KOPT-K1 (cell line): ENCODE results near the gene RANBP3.
"Not testable (repeated sequence)": the region's sequence is repeated elsewhere in the genome, so short reads cannot be mapped to it uniquely, and the experiment has no call there.

Experiments
- H3K27ac ChIP-seq: fragments of 200-600 bp; sonication (generic); 2 replicates; pipeline ENCODE4 v1.5.1; 2016; ENCODE audit warnings: antibody characterized with exemption, mild to moderate bottlenecking, low read depth, low read length; ENCODE audit not compliant: poor library complexity, severe bottlenecking
- H3K36me3 ChIP-seq: fragments of 200-600 bp; sonication (generic); 2 replicates; pipeline ENCODE4 v1.5.1; 2017; ENCODE audit warnings: antibody characterized with exemption, mild to moderate bottlenecking, low read length, moderate library complexity; ENCODE audit not compliant: insufficient read depth
- H3K9me3 ChIP-seq: fragments of 200-600 bp; sonication (generic); 2 replicates; pipeline ENCODE4 v1.5.1; 2017; ENCODE audit warnings: antibody characterized with exemption, low read length, mild to moderate bottlenecking; ENCODE audit not compliant: insufficient read depth, poor library complexity, severe bottlenecking

The RANBP3 gene

DNA sequence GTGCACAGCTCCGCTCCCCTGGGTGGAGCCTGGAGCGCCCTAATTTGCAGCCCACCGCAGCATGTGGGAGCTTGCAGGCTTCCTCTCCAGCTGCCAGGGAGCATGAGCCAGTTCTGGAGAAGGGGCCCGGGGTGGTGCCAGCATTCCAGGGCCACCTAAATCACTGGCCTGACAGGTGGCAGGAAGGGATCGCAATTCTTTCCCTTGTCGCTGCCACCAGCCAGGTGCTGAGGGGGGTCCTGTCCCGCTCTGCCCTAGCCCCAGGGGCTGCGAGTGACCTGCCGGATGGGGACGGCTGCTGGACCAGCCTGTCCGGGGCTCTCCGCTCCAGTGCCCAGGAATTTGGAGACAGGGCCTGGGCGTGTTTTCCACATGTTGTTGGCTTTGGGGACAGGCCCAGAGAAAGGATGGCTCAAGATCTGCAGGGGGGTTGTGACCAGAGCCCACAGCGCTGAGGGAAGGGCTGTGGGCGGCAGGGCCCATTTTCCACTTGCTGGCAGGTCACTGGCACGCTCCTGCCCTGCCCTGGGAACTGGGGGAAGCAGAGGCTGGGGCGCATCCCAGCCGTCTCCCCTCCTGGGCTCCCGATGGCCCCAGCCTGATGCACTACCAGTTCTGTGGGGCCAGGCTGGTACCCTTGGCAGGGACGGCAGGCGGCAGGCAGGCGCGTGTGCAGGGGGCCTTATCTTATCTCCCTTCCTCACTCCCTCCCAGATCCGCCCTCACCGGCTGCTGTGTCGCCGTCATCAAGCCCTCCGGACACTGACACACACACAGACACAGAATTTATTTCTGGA, 83.8 kb downstream of the RANBP3 start:
- Histone ChIP-seq H3K27ac (no peak overlapping the region), H3K36me3 (peaks cover 32% of the 10 kb centered on the region; the same call in 1 of the 2 replicates), H3K9me3 (no peaks in the 10 kb centered on the region)

DNA sequence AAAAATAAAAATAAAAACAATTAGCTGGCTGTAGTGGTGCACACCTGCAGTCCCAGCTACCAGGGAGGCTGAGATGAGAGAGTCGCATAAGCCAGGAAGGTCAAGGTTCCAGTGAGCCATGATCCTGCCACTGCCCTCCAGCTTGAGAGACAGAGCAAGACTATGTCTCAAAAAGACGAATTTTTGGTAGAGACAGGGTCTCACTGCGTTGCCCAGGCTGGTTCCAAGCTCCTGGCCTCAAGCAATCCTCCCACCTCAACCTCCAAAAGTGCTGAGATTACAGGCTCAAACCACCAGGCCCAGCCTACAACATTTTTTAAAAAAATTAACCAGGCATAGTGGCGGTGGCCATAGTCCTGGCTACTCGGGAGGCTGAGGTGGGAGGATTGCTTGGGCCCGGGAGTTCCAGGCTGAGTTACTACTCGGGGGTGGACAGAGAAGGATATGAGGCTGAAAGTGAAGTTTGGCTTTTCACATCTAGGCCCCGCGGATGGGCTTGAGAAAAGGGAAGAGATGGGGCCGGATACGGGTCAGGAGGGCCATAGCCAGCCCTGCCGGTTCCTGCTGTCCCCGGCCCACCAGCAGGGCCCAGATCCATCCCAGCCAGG, 84.5 kb downstream of the RANBP3 start:
- no peak overlapping the region for H3K27ac ChIP-seq
- H3K9me3 ChIP-seq: no peaks in the 10 kb centered on the region
- peaks cover 32% of the 10 kb centered on the region; the same call in 1 of the 2 replicates for H3K36me3 ChIP-seq

DNA sequence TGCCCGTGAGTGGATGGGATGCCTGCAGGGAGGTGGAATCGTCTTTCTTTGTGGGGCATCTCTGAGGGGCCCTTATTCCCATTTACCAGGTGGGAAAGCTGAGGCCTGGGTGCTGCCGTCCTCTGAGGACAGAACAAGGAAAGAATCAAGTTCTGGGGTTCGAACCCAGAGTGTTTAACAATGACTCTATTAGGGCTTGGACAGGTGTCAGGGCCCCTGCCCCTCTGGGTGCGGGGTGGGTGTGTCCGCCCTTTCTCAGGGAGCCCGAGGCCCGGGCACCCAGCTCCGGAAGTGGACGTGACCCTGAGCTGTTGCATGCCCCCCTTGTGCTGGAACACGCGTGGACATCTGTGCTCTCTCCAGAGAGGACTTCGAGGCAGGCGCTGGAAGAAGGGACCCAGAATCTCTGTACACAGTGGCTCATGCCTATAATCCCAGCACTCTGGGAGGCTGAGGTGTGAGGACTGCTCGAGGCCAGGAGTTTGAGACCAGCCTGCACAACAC, 85.1 kb downstream of the RANBP3 start:
- Histone ChIP-seq H3K9me3 (no peaks in the 10 kb centered on the region), H3K36me3 (peaks cover 32% of the 10 kb centered on the region; the same call in 1 of the 2 replicates), H3K27ac (no peak overlapping the region)

DNA sequence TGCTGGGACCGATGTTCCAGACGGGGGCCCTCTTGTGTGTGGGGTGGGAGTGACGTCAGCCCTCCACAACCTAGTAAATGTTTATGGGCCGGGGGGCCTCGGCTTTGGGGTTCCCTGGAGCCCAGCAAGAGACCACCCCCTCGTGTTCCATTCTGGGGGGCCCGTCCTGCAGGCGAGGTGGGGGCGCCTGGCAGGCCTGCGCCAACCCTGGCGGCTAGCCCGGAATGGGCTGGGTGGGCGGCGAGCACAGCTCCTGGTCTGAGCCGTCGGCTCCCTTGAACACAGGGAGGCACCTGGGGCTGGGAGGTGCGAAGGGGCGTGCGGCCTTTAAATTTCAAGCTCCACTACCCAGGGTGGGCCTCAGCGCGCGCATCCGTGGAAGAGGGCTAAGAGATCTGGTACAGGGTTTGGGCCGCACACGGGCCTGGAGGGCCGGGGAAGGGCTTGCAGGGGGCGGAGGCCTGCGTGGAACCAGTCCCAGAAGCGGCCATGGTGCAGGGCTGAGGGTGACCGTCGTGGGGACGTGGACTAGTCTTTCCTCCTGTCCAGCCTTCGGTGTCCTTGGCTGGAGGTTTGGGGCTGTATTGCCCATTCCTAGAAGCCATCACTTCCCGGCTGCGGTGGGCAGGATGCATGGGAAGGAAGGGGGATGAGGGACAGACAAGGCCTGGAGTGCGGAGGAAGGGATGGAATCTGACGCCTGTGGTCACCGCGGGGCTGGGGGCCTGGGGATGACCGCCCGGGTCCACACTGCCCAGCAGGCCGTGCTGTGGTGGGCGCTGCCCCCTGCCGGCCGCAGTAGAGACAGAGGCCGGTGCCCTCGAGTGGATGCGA, 85.8 kb downstream of the RANBP3 start:
- no peak overlapping the region for H3K27ac ChIP-seq
- no peaks in the 10 kb centered on the region for H3K9me3 ChIP-seq
- peaks cover 32% of the 10 kb centered on the region; the same call in 1 of the 2 replicates for H3K36me3 ChIP-seq

DNA sequence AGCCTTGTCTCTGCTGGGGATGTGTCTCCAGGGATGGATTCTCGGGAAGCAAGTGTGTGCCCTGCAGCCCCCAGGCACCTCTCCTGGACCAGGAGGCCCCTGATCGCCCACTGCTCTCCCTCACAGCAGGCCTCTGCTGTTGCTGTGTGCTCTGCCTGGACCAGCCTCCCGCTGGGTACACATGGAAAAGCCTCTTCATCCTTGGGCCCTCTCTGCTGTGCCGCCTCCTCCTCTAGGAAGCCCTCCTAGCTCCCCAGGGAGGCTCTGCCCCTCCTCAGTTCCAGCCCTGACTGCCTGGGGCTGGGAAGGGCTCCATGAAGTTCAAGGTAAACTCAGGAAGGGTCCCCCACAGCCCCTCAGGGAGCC, 86.4 kb downstream of the RANBP3 start:
- H3K9me3 ChIP-seq: no peaks in the 10 kb centered on the region
- no peak overlapping the region for H3K27ac ChIP-seq
- H3K36me3 ChIP-seq: peaks cover 26% of the 10 kb centered on the region; the same call in 1 of the 2 replicates

DNA sequence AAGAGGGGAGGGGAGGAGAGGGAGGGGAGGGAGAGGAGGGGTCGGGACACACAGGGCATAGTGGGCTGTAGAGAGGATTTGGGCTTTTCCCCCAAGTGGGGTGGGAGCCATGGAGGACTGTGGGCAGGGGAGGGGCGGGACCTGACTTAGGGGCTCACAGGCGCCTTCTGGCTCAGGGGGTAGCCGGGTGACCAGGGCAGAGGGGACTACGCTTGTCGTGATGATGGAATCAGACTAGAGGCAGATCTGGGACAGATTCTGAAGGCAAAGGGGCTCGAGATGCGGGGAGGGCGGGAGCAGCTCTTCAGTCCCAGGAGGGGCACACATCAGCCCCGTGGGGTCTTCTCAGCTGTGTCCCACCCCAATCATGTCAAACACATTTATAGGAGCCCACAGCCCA, 87.8 kb downstream of the RANBP3 start:
- no peak overlapping the region for H3K27ac ChIP-seq
- H3K36me3 ChIP-seq: peaks cover 12% of the 10 kb centered on the region; the same call in 1 of the 2 replicates
- H3K9me3 ChIP-seq: no peaks in the 10 kb centered on the region

DNA sequence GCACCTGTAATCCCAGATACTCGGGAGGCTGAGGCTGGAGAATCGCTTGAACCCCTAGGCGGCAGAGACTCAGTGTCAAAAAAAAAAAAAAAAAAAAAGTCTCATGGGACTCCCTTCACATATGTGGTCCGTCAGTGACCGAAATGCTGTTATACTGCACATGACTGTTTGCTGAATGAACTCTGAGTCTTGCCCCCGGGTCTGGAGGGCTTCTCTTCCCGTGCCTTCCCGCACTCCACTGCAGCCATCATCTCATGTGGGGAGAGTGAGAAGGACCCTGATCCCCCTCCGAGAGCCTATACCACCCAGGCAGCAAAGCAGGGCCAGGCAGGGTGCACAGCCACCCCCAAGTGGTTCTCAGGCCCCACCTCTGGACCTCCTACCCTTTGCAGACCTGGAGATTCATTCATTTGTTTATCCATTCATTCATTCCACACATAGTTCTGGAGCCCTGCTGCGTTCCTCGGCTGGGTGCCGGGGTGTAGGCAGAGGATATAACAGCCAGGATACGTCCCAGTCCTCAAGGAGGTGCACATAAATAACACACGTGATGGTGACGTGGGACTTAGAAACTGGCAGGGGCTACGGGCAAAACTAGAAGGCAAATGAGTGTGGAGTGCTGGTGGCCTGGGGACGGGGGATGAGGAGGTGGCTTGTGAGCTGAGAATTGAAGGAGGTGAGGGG, 88.5 kb downstream of the RANBP3 start:
- H3K9me3 ChIP-seq: no peaks in the 10 kb centered on the region
- peaks cover 5% of the 10 kb centered on the region; the same call in 1 of the 2 replicates for H3K36me3 ChIP-seq
- no peak overlapping the region for H3K27ac ChIP-seq

DNA sequence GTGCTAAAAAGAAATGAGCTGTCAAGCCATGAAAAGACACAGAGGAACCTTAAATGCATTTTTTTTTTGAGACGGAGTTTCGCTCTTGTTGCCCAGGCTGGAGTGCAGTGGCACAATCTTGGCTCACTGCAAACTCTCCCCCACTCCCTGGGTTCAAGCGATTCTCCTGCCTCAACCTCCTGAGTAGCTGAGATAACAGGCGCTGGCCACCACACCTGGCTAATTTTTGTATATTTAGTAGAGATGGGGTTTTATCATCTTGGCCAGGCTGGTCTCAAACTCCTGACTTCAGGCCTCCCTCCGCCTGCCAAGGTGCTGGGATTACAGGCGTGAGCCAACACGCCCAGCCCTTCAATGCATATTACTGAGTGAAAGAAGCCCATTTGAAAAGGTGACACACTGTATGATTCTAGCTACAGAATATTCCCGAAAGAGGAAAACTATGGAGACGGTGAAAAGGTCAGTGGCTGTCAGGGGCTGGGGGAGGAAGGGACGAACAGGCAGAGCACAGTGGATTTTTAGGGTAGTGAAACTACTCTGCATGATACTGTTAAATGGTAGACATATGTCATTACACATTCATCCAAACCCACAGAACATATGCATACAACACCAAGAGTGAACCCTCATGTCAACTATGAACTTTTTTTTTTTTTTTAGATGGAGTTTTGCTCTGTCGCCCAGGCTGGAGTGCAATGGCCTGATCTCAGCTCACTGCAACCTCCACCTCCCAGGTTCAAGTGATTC, 93.7 kb downstream of the RANBP3 start:
- H3K36me3 ChIP-seq, H3K9me3 ChIP-seq: not testable (repeated sequence)

DNA sequence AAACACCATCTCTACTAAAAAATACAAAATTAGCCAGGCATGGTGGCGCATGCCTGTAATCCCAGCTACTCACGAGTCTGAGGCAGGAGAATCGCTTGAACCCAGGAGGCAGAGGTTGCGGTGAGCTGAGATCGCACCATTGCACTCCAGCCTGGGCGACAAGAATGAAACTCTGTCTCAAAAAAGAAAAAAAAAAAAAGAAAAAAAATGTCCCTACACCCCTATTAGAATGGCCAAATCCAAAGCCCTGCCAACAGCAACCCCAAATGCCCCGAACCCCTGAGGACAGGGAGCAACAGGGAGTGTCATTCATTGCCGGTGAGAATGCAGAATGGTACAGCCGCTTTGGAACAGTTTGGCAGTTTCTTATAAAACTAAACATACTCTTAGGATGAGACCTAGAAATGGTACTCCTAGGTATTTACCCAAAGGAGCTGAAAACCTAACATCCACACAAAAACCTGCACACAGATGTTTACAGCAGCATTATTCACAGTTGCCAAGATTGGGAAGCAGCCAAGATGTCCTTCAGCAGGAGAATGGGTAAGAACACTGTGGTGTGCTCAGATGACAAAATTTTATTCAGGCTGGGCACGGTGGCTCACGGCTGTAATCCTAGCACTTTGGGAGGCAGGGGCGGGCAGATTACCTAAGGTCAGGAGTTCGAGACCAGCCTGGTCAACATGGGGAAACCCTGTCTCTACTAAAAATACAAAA, 94.6 kb downstream of the RANBP3 start:
- H3K27ac ChIP-seq, H3K36me3 ChIP-seq, H3K9me3 ChIP-seq: not testable (repeated sequence)

More for the DNA sequence above, 93.7 kb downstream of the RANBP3 start:
- not testable (repeated sequence) for H3K27ac ChIP-seq

DNA sequence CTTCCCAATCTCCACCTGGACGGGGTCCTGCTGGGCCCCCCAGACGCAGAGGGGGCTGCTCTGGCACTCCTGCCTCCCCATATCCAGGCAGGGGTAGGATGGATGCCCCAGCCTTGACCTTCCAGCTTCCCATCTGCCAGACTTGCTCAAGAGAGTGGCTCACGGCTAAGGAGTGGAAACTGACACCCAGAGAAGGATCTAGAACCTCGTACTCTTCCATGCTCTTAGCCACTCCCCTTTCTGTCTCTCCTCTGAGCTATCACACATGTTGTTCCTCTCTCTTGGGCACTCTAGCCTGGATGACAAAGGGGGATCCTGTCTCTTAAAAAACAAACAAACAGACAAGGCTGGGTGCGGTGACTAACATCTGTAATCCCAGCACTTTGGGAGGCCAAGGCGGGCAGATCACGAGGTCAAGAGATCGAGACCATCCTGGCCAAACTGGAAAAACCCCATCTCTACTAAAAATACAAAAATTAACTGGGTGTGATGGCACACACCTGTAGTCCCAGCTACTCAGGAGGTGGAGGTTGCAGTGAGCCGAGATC, 95.4 kb downstream of the RANBP3 start:
- no peak overlapping the region for H3K27ac ChIP-seq
- H3K9me3 ChIP-seq: no peaks in the 10 kb centered on the region
- no peaks in the 10 kb centered on the region for H3K36me3 ChIP-seq

DNA sequence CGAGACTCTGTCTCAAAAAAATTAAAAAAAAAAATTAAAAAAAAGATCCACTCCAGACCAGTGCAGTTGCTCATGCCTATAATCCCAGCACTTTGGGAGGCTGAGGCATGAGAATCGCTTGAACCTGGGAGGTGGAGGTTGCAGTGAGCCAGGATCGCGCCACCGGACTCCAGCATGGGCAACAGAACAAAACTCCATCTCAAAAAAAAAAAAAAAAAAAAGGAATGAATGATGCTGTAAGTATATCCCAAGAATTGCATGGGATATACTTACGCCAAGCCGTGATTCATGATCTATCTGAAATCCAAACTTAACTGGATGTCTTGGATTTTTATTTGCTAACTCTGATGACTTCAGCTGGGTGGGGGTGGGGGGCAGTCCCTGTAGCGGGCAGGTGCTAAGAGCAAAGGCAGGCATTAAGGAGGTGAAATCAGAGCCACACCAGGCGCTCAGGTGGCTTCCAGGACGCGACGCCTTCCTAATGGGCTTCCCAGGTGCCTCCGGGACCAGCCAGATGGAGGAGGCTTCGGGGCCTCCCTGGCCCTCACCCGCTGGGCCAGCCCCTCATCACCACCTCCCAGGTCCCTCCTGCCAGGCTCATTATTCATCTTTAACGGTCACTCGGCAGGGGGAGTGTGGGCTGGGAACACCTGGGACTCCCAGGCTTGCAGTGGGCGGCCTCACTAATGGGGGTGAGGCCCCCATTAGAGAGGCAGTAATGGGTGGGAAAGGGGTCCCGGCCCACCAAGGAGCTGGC, 96.2 kb downstream of the RANBP3 start:
- Histone ChIP-seq H3K36me3 (no peaks in the 10 kb centered on the region), H3K9me3 (no peaks in the 10 kb centered on the region), H3K27ac (no peak overlapping the region)

DNA sequence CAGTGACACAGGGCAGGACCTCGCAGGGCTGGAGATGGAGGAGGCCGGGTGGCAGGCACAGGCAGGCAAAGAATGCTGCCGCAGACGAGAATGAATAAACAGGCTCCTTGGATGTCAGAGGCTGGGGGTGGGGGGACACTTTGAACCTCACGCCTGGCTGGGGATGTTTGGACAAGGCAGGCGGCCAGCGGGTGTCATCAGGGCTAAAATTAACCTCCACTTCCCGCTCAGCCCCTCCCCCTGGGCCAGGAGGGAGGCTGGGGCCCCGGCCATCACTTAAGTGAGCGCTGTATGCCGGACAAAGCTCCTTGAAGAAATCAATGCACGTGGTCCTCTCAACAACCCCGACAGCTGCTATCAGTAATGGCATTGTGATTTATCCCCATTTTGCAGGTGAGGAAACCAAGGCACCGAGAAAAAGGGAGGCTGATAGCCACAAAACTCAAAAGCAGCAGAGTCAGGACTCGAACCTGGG, 97.3 kb downstream of the RANBP3 start:
- H3K9me3 ChIP-seq: no peaks in the 10 kb centered on the region
- H3K36me3 ChIP-seq: no peaks in the 10 kb centered on the region
- H3K27ac ChIP-seq: no peak overlapping the region

DNA sequence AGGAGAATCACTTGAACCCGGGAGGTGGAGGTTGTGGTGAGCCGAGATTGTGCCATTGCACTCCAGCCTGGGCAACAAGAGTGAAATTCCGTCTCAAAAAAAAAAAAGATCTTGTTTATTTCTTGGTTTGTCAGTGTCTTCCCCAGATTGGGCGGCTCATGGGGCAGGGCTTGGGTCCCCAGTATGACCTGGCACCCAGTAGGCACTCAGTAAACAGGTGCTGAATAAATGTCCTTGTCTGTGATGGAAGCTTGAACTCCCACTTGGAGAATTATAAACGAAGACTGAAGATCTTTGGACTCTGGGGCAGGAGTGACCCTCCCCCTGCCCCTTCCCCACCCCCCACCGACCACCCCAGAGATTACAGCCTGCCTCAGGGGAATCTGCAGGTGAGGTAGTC, 97.7 kb downstream of the RANBP3 start:
- no peaks in the 10 kb centered on the region for H3K36me3 ChIP-seq
- H3K9me3 ChIP-seq: no peaks in the 10 kb centered on the region
- no peak overlapping the region for H3K27ac ChIP-seq
